Osteoblast (primary cell): ENCODE results near the gene GABRR3. TPM values are rescaled to one million over a fixed set of nuclear protein-coding genes. Genes with fewer than 3 reads are reported as not detected.

Experiments used
- DNase-seq: peaks from one replicate; pipeline ENCODE4 v3.0.0; 2011; ENCODE audit warnings: low spot score, mixed read lengths; ENCODE audit not compliant: insufficient read length; ENCODE audit errors: missing footprints
- H2AFZ ChIP-seq: 2 replicates; pipeline ENCODE4 v1.6.0; 2011; ENCODE audit warnings: mild to moderate bottlenecking, low read length
- H3K27ac ChIP-seq: 2 replicates; pipeline ENCODE4 v1.5.1; 2011; ENCODE audit warnings: mild to moderate bottlenecking, low read depth, low read length, moderate library complexity
- H3K27me3 ChIP-seq: 2 replicates; pipeline ENCODE4 v1.6.0; 2012; ENCODE audit warnings: mild to moderate bottlenecking, control low read depth, inconsistent platforms, low read length, moderate library complexity; ENCODE audit not compliant: insufficient read depth
- H3K36me3 ChIP-seq: 2 replicates; pipeline ENCODE4 v1.5.1; 2011; ENCODE audit warnings: mild to moderate bottlenecking, low read length, control low read depth, moderate library complexity; ENCODE audit not compliant: insufficient read depth
- H3K4me1 ChIP-seq: 2 replicates; pipeline ENCODE4 v1.5.1; 2011; ENCODE audit warnings: mild to moderate bottlenecking, low read length, control low read depth, moderate library complexity; ENCODE audit not compliant: insufficient read depth
- H3K4me2 ChIP-seq: 2 replicates; pipeline ENCODE4 v1.6.0; 2011; ENCODE audit warnings: mild to moderate bottlenecking, low read length; ENCODE audit not compliant: insufficient read depth
- H3K4me3 ChIP-seq: fragments of 200-600 bp; sonication (generic); 3 replicates; pipeline ENCODE4 v1.5.1; 2012; ENCODE audit warnings: mild to moderate bottlenecking, low read length, inconsistent platforms; ENCODE audit not compliant: insufficient read depth
- H3K79me2 ChIP-seq: 2 replicates; pipeline ENCODE4 v1.6.0; 2012; ENCODE audit warnings: mild to moderate bottlenecking, low read length, control low read depth, inconsistent platforms; ENCODE audit not compliant: insufficient read depth
- H3K9me3 ChIP-seq: 2 replicates; pipeline ENCODE4 v1.5.1; 2011; ENCODE audit warnings: low read depth, low read length, control low read depth
- H4K20me1 ChIP-seq: 2 replicates; pipeline ENCODE4 v1.6.0; 2012; ENCODE audit warnings: mild to moderate bottlenecking, low read length, control low read depth; ENCODE audit not compliant: insufficient read depth
- total RNA-seq: library from RNA; depleted of rRNA; stranded (reverse); fragments of >200 nt; gene quantifications from 2 replicates; pipeline ENCODE4 v1.2.3, GENCODE V29; 2012
- TF ChIP-seq, protein P1 (sequence below): IDR thresholded peaks from 2 replicates; pipeline ENCODE4 v1.5.1; 2011; ENCODE audit warnings: mild to moderate bottlenecking, low read depth, low read length, moderate library complexity; ENCODE audit errors: extremely low read depth

GABRR3 gene
- total RNA-seq, 1 donor: not detected

DNA sequence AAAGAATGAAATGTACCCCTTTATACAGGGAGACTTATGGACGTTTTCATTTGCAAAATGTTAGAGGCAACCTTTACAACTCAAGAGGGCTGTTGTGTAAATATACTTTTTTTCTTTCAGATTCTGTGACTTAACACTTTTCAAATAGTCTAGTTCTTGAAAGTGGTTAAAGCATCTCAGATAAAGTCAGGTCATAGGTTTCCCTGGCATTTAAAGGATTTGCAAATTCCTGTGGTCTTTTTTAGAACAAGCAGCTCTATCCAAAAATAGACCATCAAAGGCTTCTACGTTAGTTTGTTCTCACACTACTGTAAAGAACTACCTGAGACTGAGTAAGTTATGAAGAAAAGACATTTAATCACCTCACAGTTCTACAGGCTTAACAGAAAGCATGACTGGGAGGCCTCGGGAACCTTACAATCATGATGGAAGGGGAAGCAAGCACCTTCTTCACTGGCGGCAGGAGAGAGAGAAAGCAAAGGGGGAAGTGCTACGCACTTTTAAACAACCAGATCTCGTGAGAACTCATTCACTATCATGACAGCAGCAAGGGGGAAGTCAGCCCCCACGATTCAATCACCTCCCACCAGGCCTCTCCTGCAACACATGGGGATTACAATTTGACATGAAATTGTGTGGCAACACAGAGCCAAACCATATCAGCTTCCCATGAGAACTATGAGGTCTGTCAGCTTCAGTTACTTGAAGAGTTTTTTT is 23.3 kb upstream of the GABRR3 start:
- Histone ChIP-seq H3K4me3 (no peak overlapping the region), H3K79me2 (no peaks in the 10 kb centered on the region), H3K4me2 (no peak overlapping the region), H3K27me3 (no peaks in the 10 kb centered on the region), H3K36me3 (no peaks in the 10 kb centered on the region), H4K20me1 (no peaks in the 10 kb centered on the region), H3K27ac (no peak overlapping the region), H2AFZ (no peak overlapping the region), H3K9me3 (no peaks in the 10 kb centered on the region), H3K4me1 (no peaks in the 10 kb centered on the region)
- no peak for DNase-seq
- TF ChIP-seq, protein P1, sequence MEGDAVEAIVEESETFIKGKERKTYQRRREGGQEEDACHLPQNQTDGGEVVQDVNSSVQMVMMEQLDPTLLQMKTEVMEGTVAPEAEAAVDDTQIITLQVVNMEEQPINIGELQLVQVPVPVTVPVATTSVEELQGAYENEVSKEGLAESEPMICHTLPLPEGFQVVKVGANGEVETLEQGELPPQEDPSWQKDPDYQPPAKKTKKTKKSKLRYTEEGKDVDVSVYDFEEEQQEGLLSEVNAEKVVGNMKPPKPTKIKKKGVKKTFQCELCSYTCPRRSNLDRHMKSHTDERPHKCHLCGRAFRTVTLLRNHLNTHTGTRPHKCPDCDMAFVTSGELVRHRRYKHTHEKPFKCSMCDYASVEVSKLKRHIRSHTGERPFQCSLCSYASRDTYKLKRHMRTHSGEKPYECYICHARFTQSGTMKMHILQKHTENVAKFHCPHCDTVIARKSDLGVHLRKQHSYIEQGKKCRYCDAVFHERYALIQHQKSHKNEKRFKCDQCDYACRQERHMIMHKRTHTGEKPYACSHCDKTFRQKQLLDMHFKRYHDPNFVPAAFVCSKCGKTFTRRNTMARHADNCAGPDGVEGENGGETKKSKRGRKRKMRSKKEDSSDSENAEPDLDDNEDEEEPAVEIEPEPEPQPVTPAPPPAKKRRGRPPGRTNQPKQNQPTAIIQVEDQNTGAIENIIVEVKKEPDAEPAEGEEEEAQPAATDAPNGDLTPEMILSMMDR: no peak

DNA sequence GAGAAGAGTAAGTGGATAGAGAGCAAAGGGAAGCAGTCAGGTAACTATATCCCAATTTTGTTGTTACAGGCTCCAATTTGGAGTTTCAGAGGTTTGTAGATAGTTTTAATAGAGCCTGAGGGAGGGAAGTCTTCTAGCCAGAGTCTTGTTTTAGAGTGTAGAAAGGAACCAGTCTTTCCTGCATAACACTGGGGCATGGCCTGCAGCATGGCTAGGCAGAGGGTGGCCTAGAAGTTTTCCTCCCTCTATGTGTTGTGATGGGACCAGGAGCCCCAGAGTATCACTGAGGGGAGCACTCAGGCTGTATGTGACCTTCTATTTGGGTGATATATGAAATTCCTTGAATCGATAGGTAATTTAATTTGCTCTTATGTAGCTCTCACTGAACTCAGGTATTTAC is 22.5 kb upstream of the GABRR3 start:
- Histone ChIP-seq H3K9me3 (no peaks in the 10 kb centered on the region), H2AFZ (no peak overlapping the region), H3K4me1 (no peaks in the 10 kb centered on the region), H3K4me2 (no peak overlapping the region), H3K79me2 (no peaks in the 10 kb centered on the region), H3K27ac (no peak overlapping the region), H3K36me3 (no peaks in the 10 kb centered on the region), H3K4me3 (no peak overlapping the region), H3K27me3 (no peaks in the 10 kb centered on the region), H4K20me1 (no peaks in the 10 kb centered on the region)
- TF ChIP-seq, protein P1: no peak
- no peak for DNase-seq

DNA sequence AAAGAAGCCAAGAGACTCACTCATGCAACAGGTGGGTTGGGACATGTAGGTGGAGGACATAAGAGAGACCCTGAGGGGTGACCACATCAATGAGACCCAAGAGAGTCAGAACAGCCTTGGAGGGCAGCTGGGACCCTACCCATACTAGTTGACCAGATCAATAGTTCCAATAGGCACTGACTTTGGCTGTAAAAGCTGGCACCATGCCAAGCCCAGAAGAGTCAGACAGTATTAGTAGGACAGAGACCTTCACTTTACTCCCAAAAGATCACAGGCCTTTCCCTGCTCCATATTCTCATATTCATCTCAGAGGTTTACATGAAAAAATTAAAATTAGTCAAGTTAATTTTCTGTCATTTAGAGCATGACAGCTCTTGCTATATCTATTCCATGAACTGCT is 20.9 kb upstream of the GABRR3 start:
- H3K27ac ChIP-seq: no peak overlapping the region
- no peak for DNase-seq
- no peaks in the 10 kb centered on the region for H4K20me1 ChIP-seq
- H3K27me3 ChIP-seq: no peaks in the 10 kb centered on the region
- no peaks in the 10 kb centered on the region for H3K9me3 ChIP-seq
- TF ChIP-seq, protein P1: no peak
- no peak overlapping the region for H3K4me3 ChIP-seq
- no peaks in the 10 kb centered on the region for H3K79me2 ChIP-seq
- no peaks in the 10 kb centered on the region for H3K4me1 ChIP-seq
- H3K36me3 ChIP-seq: no peaks in the 10 kb centered on the region
- H3K4me2 ChIP-seq: no peak overlapping the region
- no peak overlapping the region for H2AFZ ChIP-seq

DNA sequence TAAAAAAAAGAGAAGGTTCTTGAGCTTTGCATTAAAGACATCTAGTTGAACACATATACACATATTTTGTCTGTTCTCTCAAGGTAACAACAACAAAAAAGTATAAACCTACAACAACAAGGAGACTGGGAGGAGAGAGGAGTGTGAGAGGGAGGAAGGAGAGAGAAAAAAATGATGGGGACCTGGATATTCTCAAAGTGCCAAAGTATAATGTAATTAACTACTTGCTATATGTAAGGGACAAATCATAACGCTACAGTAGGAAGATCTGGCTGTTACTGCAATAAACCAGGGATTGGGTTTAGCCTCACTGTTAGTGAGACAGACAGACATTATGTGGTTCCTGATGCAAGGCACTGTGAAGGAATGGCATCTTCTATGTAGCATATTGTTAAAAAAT is 14.2 kb upstream of the GABRR3 start:
- Histone ChIP-seq H2AFZ (no peak overlapping the region), H3K4me1 (no peaks in the 10 kb centered on the region), H3K27ac (no peak overlapping the region), H3K9me3 (no peaks in the 10 kb centered on the region), H3K79me2 (no peaks in the 10 kb centered on the region), H4K20me1 (no peaks in the 10 kb centered on the region), H3K36me3 (no peaks in the 10 kb centered on the region), H3K4me2 (no peak overlapping the region), H3K4me3 (no peak overlapping the region), H3K27me3 (no peaks in the 10 kb centered on the region)
- DNase-seq: peak; percentile 30
- TF ChIP-seq, protein P1: no peak
